ENCODE measurements around the gene RPTN. TPM values are rescaled to one million over a fixed set of nuclear protein-coding genes. Genes with fewer than 3 reads are reported as not detected.

Gene RPTN
- total RNA-seq, 1 donor from 2014 or later, result not detected

GRCh38 chr1:152107031-152107983 is 51.7 kb downstream of the RPTN start:
- Histone ChIP-seq H3K9me3 (peaks cover 7% of the 10 kb centered on the region), H3K4me3 (peak overlapping the region; percentile 61), H3K4me1 (peaks cover 43% of the 10 kb centered on the region), H3K27me3 (ENCODE audit: low read depth) (peaks cover 87% of the 10 kb centered on the region), H3K36me3 (no peaks in the 10 kb centered on the region), H3K27ac (no peak overlapping the region)
- ATAC-seq, result no peak
- no peak for DNase-seq
- intact Hi-C loops (cut with DNase I), result no loop called here
- TF ChIP-seq CTCF (IDR thresholded peaks at IDR 0.05), result no peak

GRCh38 chr1:152104854-152105253 is 54.2 kb downstream of the RPTN start:
- no peak overlapping the region for H3K4me3 ChIP-seq
- no peak for DNase-seq
- ATAC-seq, result no peak
- TF ChIP-seq CTCF (IDR thresholded peaks at IDR 0.05), result no peak
- H3K36me3 ChIP-seq, result no peaks in the 10 kb centered on the region
- intact Hi-C loops (cut with DNase I), result no loop called here
- peaks cover 19% of the 10 kb centered on the region for H3K4me1 ChIP-seq
- H3K27me3 ChIP-seq (ENCODE audit: low read depth), result peaks cover 79% of the 10 kb centered on the region
- H3K9me3 ChIP-seq, result peaks cover 7% of the 10 kb centered on the region
- no peak overlapping the region for H3K27ac ChIP-seq

Other genes starting within 250 kb of the RPTN start
- 15.0 TPM for gene THEM4, start 249.7 kb downstream of the RPTN start, total RNA-seq
- 602 TPM for gene S100A10, start 165.4 kb downstream of the RPTN start, total RNA-seq
- 737 TPM for gene S100A11, start 122.2 kb downstream of the RPTN start, total RNA-seq
- gene TCHHL1, start 70.2 kb downstream of the RPTN start, total RNA-seq, result not detected
- 0.15 TPM for gene TCHH, start 43.8 kb downstream of the RPTN start, total RNA-seq
- gene HRNR, start 65.0 kb upstream of the RPTN start, total RNA-seq, result not detected
- gene FLG, start 166.0 kb upstream of the RPTN start, total RNA-seq, result not detected
- not detected for gene FLG2, start 200.8 kb upstream of the RPTN start, total RNA-seq